Omental fat pad (tissue), 4 donors: ENCODE data around the gene AQP4. TPM values are rescaled to one million over a fixed set of nuclear protein-coding genes. Genes with fewer than 3 reads are reported as not detected.

ENCODE experiments used
- ATAC-seq: fragments of 150-250 bp; one replicate; pipeline ENCODE4 v1.9.1; 2016; ENCODE audit warnings: mild to moderate bottlenecking, moderate library complexity; ENCODE audit not compliant: low FRiP score
- DNase-seq: peaks from one replicate; pipeline ENCODE4 v3.0.0-alpha.2; 2019; ENCODE audit warnings: low spot score
- total RNA-seq, 4 donors: library from RNA; depleted of rRNA; stranded (reverse); fragments of >200 nt; gene quantifications; one replicate each; pipeline ENCODE4 v1.1.0, GENCODE V29; 2016
- TF ChIP-seq, protein P1 (sequence below), 3 donors: fragments of 450-650 bp; IDR thresholded peaks; one replicate each; pipeline ENCODE4 v1.5.1; 2016 to 2017; ENCODE audit warnings: antibody characterized with exemption in 3 of 3, mild to moderate bottlenecking in 3 of 3, moderate library complexity in 2 of 3

AQP4 gene
- total RNA-seq, 4 donors from 2014 or later: not detected

DNA sequence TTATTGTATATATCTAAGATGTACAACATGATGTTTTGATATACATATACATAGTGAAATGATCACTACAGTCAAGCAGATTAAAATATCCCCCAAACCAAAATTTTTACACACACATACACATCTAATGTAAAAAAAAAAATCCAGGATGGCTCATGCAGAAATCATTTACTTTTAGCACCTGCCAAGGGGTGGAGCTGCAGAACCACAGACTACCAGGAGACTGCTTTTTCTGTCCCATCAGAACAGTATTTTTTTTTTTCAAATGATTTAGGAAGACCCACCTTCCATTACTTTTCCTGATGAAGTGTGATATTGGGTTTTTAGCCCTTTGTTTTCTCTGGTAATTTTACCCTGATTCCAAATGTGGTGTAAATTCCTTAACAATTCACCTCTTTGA, 61.9 kb downstream of the AQP4 start:
- DNase-seq: no peak
- TF ChIP-seq, protein P1, sequence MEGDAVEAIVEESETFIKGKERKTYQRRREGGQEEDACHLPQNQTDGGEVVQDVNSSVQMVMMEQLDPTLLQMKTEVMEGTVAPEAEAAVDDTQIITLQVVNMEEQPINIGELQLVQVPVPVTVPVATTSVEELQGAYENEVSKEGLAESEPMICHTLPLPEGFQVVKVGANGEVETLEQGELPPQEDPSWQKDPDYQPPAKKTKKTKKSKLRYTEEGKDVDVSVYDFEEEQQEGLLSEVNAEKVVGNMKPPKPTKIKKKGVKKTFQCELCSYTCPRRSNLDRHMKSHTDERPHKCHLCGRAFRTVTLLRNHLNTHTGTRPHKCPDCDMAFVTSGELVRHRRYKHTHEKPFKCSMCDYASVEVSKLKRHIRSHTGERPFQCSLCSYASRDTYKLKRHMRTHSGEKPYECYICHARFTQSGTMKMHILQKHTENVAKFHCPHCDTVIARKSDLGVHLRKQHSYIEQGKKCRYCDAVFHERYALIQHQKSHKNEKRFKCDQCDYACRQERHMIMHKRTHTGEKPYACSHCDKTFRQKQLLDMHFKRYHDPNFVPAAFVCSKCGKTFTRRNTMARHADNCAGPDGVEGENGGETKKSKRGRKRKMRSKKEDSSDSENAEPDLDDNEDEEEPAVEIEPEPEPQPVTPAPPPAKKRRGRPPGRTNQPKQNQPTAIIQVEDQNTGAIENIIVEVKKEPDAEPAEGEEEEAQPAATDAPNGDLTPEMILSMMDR (IDR thresholded peaks at IDR 0.05): no peak
- ATAC-seq: no peak

DNA sequence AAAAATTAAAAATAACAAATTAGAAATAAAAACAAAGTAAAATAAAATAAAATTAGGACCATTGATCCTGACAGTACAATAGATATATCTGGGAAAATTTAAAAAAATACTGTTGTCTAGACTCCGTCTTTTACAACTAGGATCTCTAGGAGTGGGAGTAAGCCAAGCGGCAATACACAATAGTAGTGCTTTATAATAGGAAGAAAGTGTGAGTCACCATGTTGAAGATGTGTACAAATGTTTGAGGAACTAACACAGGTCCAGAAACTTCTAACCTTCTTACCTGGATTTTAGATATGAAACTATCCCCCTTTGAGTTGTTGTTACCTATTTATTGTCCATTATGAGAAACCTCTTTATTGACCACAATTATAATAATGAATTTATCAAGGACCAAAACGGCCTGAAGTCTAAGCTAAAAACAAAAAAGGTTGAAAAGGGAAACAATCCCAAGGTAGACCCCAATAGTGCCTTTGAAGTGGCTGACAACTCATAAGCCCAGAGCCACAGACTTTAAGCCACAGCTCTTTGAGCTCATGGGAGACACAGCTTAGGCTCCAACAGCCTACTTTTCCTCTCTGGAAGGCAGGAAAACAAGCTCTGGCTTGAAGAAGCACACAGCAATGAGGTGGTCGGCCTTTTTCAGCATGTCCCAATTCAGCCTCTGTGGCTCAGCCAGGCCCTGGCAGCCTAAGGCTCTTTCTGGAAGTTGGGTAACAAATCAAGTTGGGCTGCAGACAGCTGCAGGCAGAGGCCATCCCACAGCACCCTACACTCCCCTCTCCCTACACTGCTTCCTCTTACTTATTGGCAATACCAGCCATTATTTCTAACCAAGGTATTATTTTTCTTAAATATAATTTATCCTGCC, 62.9 kb downstream of the AQP4 start:
- DNase-seq (no peak), ATAC-seq (no peak)
- TF ChIP-seq, protein P1 (IDR thresholded peaks at IDR 0.05): no peak
